AG04450 (cell line): ENCODE results near the gene NDOR1. TPM values are rescaled to one million over a fixed set of nuclear protein-coding genes. Genes with fewer than 3 reads are reported as not detected.

Source experiments
- CTCF ChIA-PET: fragments of 300-600, 350-600 bp; formaldehyde crosslinking; extraction: SDS; loops from one replicate; lab custom pipeline; 2022; ENCODE audit warnings: antibody characterized with exemption, inconsistent platforms; lab: Charles Lee
- POLR2A ChIA-PET: fragments of 350-600 bp; formaldehyde crosslinking; extraction: SDS; loops from one replicate; lab custom pipeline; 2021; ENCODE audit warnings: antibody characterized with exemption, inconsistent platforms; lab: Yijun Ruan, JAX
- DNase-seq: peaks from one replicate; pipeline ENCODE4 v3.0.0-alpha.2; 2011; ENCODE audit warnings: low read depth, low spot score
- H3K27ac ChIP-seq: one replicate; pipeline ENCODE4 v1.5.1; 2012; ENCODE audit warnings: low read depth, low read length, control low read depth
- H3K27me3 ChIP-seq: one replicate; pipeline ENCODE4 v1.6.0; 2012; ENCODE audit warnings: low read length; ENCODE audit not compliant: control insufficient read depth, insufficient read depth
- H3K4me3 ChIP-seq: 2 replicates; pipeline ENCODE4 v1.5.1; 2011; ENCODE audit warnings: mild to moderate bottlenecking, low read depth, low read length, control low read depth
- H3K9me3 ChIP-seq: 2 replicates; pipeline ENCODE4 v1.5.1; 2012; ENCODE audit warnings: low read length; ENCODE audit not compliant: control insufficient read depth, insufficient read depth
- CTCF ChIP-seq: IDR thresholded peaks from 2 replicates; pipeline ENCODE4 v1.5.1; 2011; ENCODE audit warnings: low read depth, low read length, control low read depth, inconsistent platforms
- polyA plus RNA-seq: library from polyadenylated mRNA; depleted of rRNA; stranded (reverse); fragments of >200 nt; gene quantifications from 2 replicates; pipeline ENCODE4 v1.2.3, GENCODE V29; 2011

NDOR1 gene
- polyA plus RNA-seq, 1 experiment = 2.8 TPM

- ChIA-PET POLR2A (no interaction called here), CTCF (no interaction called here)
- Histone ChIP-seq H3K27ac (no peak overlapping the region), H3K9me3 (no peaks in the 10 kb centered on the region; the same call in 1 of the 2 replicates), H3K27me3 (no peaks in the 10 kb centered on the region), H3K4me3 (no peak overlapping the region)
- no peak for TF ChIP-seq CTCF
- no peak for DNase-seq
Observed at GRCh38 chr9:137184881-137185660, 20.4 kb upstream of the NDOR1 start.

GRCh38 chr9:137185921-137186320, 19.6 kb upstream of the NDOR1 start:
- Histone ChIP-seq H3K9me3 (no peaks in the 10 kb centered on the region; the same call in 1 of the 2 replicates), H3K27me3 (no peaks in the 10 kb centered on the region), H3K4me3 (no peak overlapping the region), H3K27ac (no peak overlapping the region)
- no peak for TF ChIP-seq CTCF
- POLR2A ChIA-PET = no interaction called here
- no peak for DNase-seq
- CTCF ChIA-PET = no interaction called here

GRCh38 chr9:137186385-137186784, 19.1 kb upstream of the NDOR1 start:
- ChIA-PET CTCF (interaction anchor here (3.7 kb wide), 1 partner anchor 50 kb away, joined by 17 read pairs; no protein-coding TSS in a partner anchor), POLR2A (no interaction called here)
- H3K27ac ChIP-seq = no peak overlapping the region
- no peak overlapping the region for H3K4me3 ChIP-seq
- H3K27me3 ChIP-seq = no peaks in the 10 kb centered on the region
- no peak for DNase-seq
- H3K9me3 ChIP-seq = no peaks in the 10 kb centered on the region; the same call in 1 of the 2 replicates
- no peak for TF ChIP-seq CTCF

GRCh38 chr9:137187386-137187785, 18.1 kb upstream of the NDOR1 start:
- no peak for TF ChIP-seq CTCF
- ChIA-PET POLR2A (interaction anchor here (3.2 kb wide), 1 partner anchor 13 kb away, joined by 38 read pairs; the partner anchor contains the start of gene TPRN), CTCF (interaction anchor here (3.7 kb wide), 1 partner anchor 49 kb away, joined by 17 read pairs; no protein-coding TSS in a partner anchor)
- Histone ChIP-seq H3K27me3 (no peaks in the 10 kb centered on the region), H3K9me3 (no peaks in the 10 kb centered on the region; the same call in 1 of the 2 replicates), H3K4me3 (peak overlapping the region; percentile 94), H3K27ac (no peak overlapping the region)
- no peak for DNase-seq

GRCh38 chr9:137188086-137188489, 17.4 kb upstream of the NDOR1 start:
- H3K9me3 ChIP-seq = no peaks in the 10 kb centered on the region; the same call in 1 of the 2 replicates
- no peaks in the 10 kb centered on the region for H3K27me3 ChIP-seq
- peak overlapping the region; percentile 94 for H3K4me3 ChIP-seq
- ChIA-PET CTCF (interaction anchor here (2.0 to 3.7 kb wide), 2 partner anchors 13 to 49 kb away, joined by 6 to 17 read pairs; partner anchors contain the start of gene TPRN), POLR2A (interaction anchor here (1.2 to 3.2 kb wide), 8 partner anchors 13 to 124 kb away, joined by 3 to 38 read pairs (median 12); partner anchors contain the start of genes MAN1B1, NDOR1, RNF208 and TMEM203)
- no peak for DNase-seq
- peak overlapping the region; percentile 52 for H3K27ac ChIP-seq
- TF ChIP-seq CTCF = no peak
